Measurements from ENCODE around the gene MAP3K5. TPM values are rescaled to one million over a fixed set of nuclear protein-coding genes. Genes with fewer than 3 reads are reported as not detected.
"Not testable (repeated sequence)": the region's sequence is repeated elsewhere in the genome, so short reads cannot be mapped to it uniquely, and the experiment has no call there.

Gene MAP3K5
- total and polyA plus RNA-seq, 2 donors (not counting 1 experiment from before 2014, with no cell fraction given): 10.9 to 62.6 TPM

- Histone ChIP-seq H3K4me3 (replicated peaks in 1 of 4; ENCODE audit: control extremely low read depth in 1 of 4, insufficient read depth in 1 of 4, low read depth in 3 of 4, low read length in 4 of 4) (peak overlapping the region in 3 of 4 experiments; percentile 2 to 39 (median 12)), H3K4me2 (ENCODE audit: extremely low read depth, insufficient read depth, low read length) (peak overlapping the region; percentile 87), H3K27me3 (ENCODE audit: control insufficient read depth, insufficient read depth, low read length) (no peaks in the 10 kb centered on the region), H2AFZ (ENCODE audit: low read length) (no peak overlapping the region), H3K4me1 (ENCODE audit: control insufficient read depth, extremely low read depth, insufficient read depth, low read length) (peaks cover 12% of the 10 kb centered on the region), H3K9me3 (ENCODE audit: control insufficient read depth, insufficient read depth, low read depth, low read length) (no peaks in the 10 kb centered on the region), H4K20me1 (ENCODE audit: control insufficient read depth, extremely low read depth, insufficient read depth, low read length) (no peaks in the 10 kb centered on the region), H3K9ac (ENCODE audit: insufficient read depth, low read length) (peak overlapping the region; percentile 17), H3K36me3 (ENCODE audit: control insufficient read depth, insufficient read depth, low read length) (no peaks in the 10 kb centered on the region), H3K27ac (ENCODE audit: insufficient read depth, low read length) (peak overlapping the region; percentile 38), H3K79me2 (ENCODE audit: control insufficient read depth, insufficient read depth, low read length) (peaks cover 43% of the 10 kb centered on the region)
- TF ChIP-seq CTCF (conservative IDR thresholded peaks at IDR 0.05 in 1 of 2, IDR thresholded peaks at IDR 0.05 in 1 of 2; ENCODE audit: low read depth in 1 of 2, low read length in 2 of 2): no peak
- TF ChIP-seq EZH2 (IDR thresholded peaks at IDR 0.05; ENCODE audit: low read length, missing control alignments): no peak
- peak; percentile 47 to 56 for DNase-seq (ENCODE audit: low read depth in 2 of 2)
These were observed 30.9 kb downstream of the MAP3K5 start for GRCh38 chr6:136761227-136761922.

GRCh38 chr6:136760781-136761180, 31.5 kb downstream of the MAP3K5 start:
- H3K27me3 ChIP-seq (ENCODE audit: control insufficient read depth, insufficient read depth, low read length); H3K9ac ChIP-seq (ENCODE audit: insufficient read depth, low read length); H4K20me1 ChIP-seq (ENCODE audit: control insufficient read depth, extremely low read depth, insufficient read depth, low read length); H2AFZ ChIP-seq (ENCODE audit: low read length); H3K36me3 ChIP-seq (ENCODE audit: control insufficient read depth, insufficient read depth, low read length); H3K9me3 ChIP-seq (ENCODE audit: control insufficient read depth, insufficient read depth, low read depth, low read length); DNase-seq (ENCODE audit: low read depth in 2 of 2): not testable (repeated sequence)
- Histone ChIP-seq H3K4me1 (ENCODE audit: control insufficient read depth, extremely low read depth, insufficient read depth, low read length) (peaks cover 12% of the 10 kb centered on the region), H3K4me3 (replicated peaks in 1 of 4; ENCODE audit: control extremely low read depth in 1 of 4, insufficient read depth in 1 of 4, low read depth in 3 of 4, low read length in 4 of 4) (peak overlapping the region in 1 of 4 experiments; percentile 39), H3K4me2 (ENCODE audit: extremely low read depth, insufficient read depth, low read length) (peak overlapping the region; percentile 87), H3K79me2 (ENCODE audit: control insufficient read depth, insufficient read depth, low read length) (peaks cover 37% of the 10 kb centered on the region), H3K27ac (ENCODE audit: insufficient read depth, low read length) (peak overlapping the region; percentile 38)

GRCh38 chr6:136757150-136757549, 35.1 kb downstream of the MAP3K5 start:
- TF ChIP-seq EZH2 (IDR thresholded peaks at IDR 0.05; ENCODE audit: low read length, missing control alignments) (no peak), CTCF (conservative IDR thresholded peaks at IDR 0.05 in 1 of 2, IDR thresholded peaks at IDR 0.05 in 1 of 2; ENCODE audit: low read depth in 1 of 2, low read length in 2 of 2) (no peak)
- Histone ChIP-seq H3K9ac (ENCODE audit: insufficient read depth, low read length) (no peak overlapping the region), H3K36me3 (ENCODE audit: control insufficient read depth, insufficient read depth, low read length) (no peaks in the 10 kb centered on the region), H3K27me3 (ENCODE audit: control insufficient read depth, insufficient read depth, low read length) (no peaks in the 10 kb centered on the region), H3K27ac (ENCODE audit: insufficient read depth, low read length) (peak overlapping the region; percentile 20), H3K4me3 (replicated peaks in 1 of 4; ENCODE audit: control extremely low read depth in 1 of 4, insufficient read depth in 1 of 4, low read depth in 3 of 4, low read length in 4 of 4) (no peak overlapping the region), H3K4me1 (ENCODE audit: control insufficient read depth, extremely low read depth, insufficient read depth, low read length) (peaks cover 3% of the 10 kb centered on the region), H3K9me3 (ENCODE audit: control insufficient read depth, insufficient read depth, low read depth, low read length) (no peaks in the 10 kb centered on the region), H2AFZ (ENCODE audit: low read length) (no peak overlapping the region), H4K20me1 (ENCODE audit: control insufficient read depth, extremely low read depth, insufficient read depth, low read length) (no peaks in the 10 kb centered on the region), H3K4me2 (ENCODE audit: extremely low read depth, insufficient read depth, low read length) (no peak overlapping the region), H3K79me2 (ENCODE audit: control insufficient read depth, insufficient read depth, low read length) (peaks cover 19% of the 10 kb centered on the region)
- DNase-seq (ENCODE audit: low read depth in 2 of 2): peak in 1 of 2 donors; percentile 38
